Activated CD8-positive, alpha-beta memory T cell treated with anti-CD3 and anti-CD28 coated beads for 36 hours (primary cell): ENCODE results near the gene MATR3. TPM values are rescaled to one million over a fixed set of nuclear protein-coding genes. Genes with fewer than 3 reads are reported as not detected.

Source experiments
- CTCF ChIA-PET: fragments of 350-600 bp; sonication (Branson Sonifier 250); formaldehyde crosslinking; loops from one replicate; lab custom pipeline; 2021; ENCODE audit warnings: antibody characterized with exemption; lab: Charles Lee
- POLR2A ChIA-PET: fragments of 350-600 bp; sonication (Branson Sonifier 250); formaldehyde crosslinking; loops from one replicate; lab custom pipeline; 2021; ENCODE audit warnings: antibody characterized with exemption; lab: Charles Lee
- total RNA-seq, 2 experiments: library from RNA; stranded (reverse); gene quantifications; one replicate each; pipeline ENCODE4 v1.2.3, GENCODE V29; 2021

The MATR3 gene
- total RNA-seq, 2 experiments from 2014 or later, result 170 to 210 TPM

GRCh38 chr5:139287890-139288635 lies 5.5 kb upstream of the MATR3 start:
- CTCF ChIA-PET, result interaction anchor here (0.6 to 1.7 kb wide), 4 partner anchors 12 to 15 kb away, joined by 3 to 5 read pairs (median 3); no protein-coding TSS in a partner anchor
- POLR2A ChIA-PET, result interaction anchor here (0.9 to 2.1 kb wide), 2 partner anchors 12 to 229 kb away, joined by 3 to 8 read pairs; no protein-coding TSS in a partner anchor

GRCh38 chr5:139291051-139291450 lies 2.5 kb upstream of the MATR3 start:
- ChIA-PET POLR2A (interaction anchor here (0.6 to 1.6 kb wide), 3 partner anchors 14 to 261 kb away, joined by 3 to 7 read pairs (median 5); no protein-coding TSS in a partner anchor), CTCF (interaction anchor here (0.8 to 1.0 kb wide), 2 partner anchors 12 to 15 kb away, joined by 3 read pairs; no protein-coding TSS in a partner anchor)

- POLR2A ChIA-PET, result interaction anchor here (0.7 to 2.3 kb wide), 11 partner anchors 11 to 640 kb away, joined by 3 to 20 read pairs (median 5); partner anchors contain the start of gene PAIP2
- CTCF ChIA-PET, result interaction anchor here (0.6 to 2.5 kb wide), 11 partner anchors 11 to 714 kb away, joined by 3 to 13 read pairs (median 6); partner anchors contain the start of gene PAIP2
Observed at GRCh38 chr5:139293202-139293506, 386 bp upstream of the MATR3 start.

GRCh38 chr5:139294374-139295165 lies 1.0 kb downstream of the MATR3 start:
- POLR2A ChIA-PET, result interaction anchor here (0.8 to 2.3 kb wide), 12 partner anchors 10 to 729 kb away, joined by 3 to 20 read pairs (median 6); partner anchors contain the start of genes DNAJC18 and PAIP2

GRCh38 chr5:139295346-139296057 lies 2.0 kb downstream of the MATR3 start:
- CTCF ChIA-PET, result interaction anchor here (1.2 kb wide), 1 partner anchor 22 kb away, joined by 3 read pairs; no protein-coding TSS in a partner anchor
- POLR2A ChIA-PET, result interaction anchor here (0.5 to 1.8 kb wide), 2 partner anchors 19 to 23 kb away, joined by 3 to 10 read pairs; no protein-coding TSS in a partner anchor

More at GRCh38 chr5:139294374-139295165, 1.0 kb downstream of the MATR3 start:
- CTCF ChIA-PET, result interaction anchor here (0.6 to 2.5 kb wide), 6 partner anchors 10 to 46 kb away, joined by 3 to 13 read pairs (median 6); partner anchors contain the start of gene PAIP2

- CTCF ChIA-PET, result interaction anchor here (1.2 kb wide), 1 partner anchor 22 kb away, joined by 3 read pairs; no protein-coding TSS in a partner anchor
- POLR2A ChIA-PET, result interaction anchor here (1.6 kb wide), 1 partner anchor 11 kb away, joined by 5 read pairs; no protein-coding TSS in a partner anchor
Observed at GRCh38 chr5:139296198-139296597, 2.7 kb downstream of the MATR3 start.

GRCh38 chr5:139296862-139297326 lies 3.4 kb downstream of the MATR3 start:
- POLR2A ChIA-PET, result interaction anchor here (1.1 to 1.6 kb wide), 2 partner anchors 10 to 24 kb away, joined by 4 to 5 read pairs; no protein-coding TSS in a partner anchor

GRCh38 chr5:139297439-139298133 lies 4.0 kb downstream of the MATR3 start:
- ChIA-PET POLR2A (interaction anchor here (1.1 to 1.6 kb wide), 2 partner anchors 9 to 25 kb away, joined by 4 to 5 read pairs; no protein-coding TSS in a partner anchor), CTCF (no interaction called here)

More at GRCh38 chr5:139296862-139297326, 3.4 kb downstream of the MATR3 start:
- CTCF ChIA-PET, result interaction anchor here (0.6 to 1.2 kb wide), 2 partner anchors 23 to 46 kb away, joined by 3 to 4 read pairs; no protein-coding TSS in a partner anchor

GRCh38 chr5:139298242-139298641 lies 4.7 kb downstream of the MATR3 start:
- ChIA-PET CTCF (no interaction called here), POLR2A (interaction anchor here (1.1 kb wide), 1 partner anchor 26 kb away, joined by 4 read pairs; no protein-coding TSS in a partner anchor)

GRCh38 chr5:139299486-139299885 lies 5.9 kb downstream of the MATR3 start:
- POLR2A ChIA-PET, result interaction anchor here (1.5 to 2.2 kb wide), 2 partner anchors 42 to 92 kb away, joined by 3 to 5 read pairs; partner anchors contain the start of gene PAIP2
- CTCF ChIA-PET, result no interaction called here

GRCh38 chr5:139301808-139302499 lies 8.4 kb downstream of the MATR3 start:
- CTCF ChIA-PET, result no interaction called here
- POLR2A ChIA-PET, result no interaction called here

GRCh38 chr5:139304391-139305324 lies 11.1 kb downstream of the MATR3 start:
- CTCF ChIA-PET, result interaction anchor here (0.6 to 2.4 kb wide), 3 partner anchors 11 to 153 kb away, joined by 4 to 7 read pairs (median 4); partner anchors contain the start of genes MATR3 and PAIP2
- POLR2A ChIA-PET, result interaction anchor here (0.7 to 2.7 kb wide), 3 partner anchors 11 to 37 kb away, joined by 3 to 16 read pairs (median 5); partner anchors contain the start of genes MATR3 and PAIP2

- ChIA-PET POLR2A (interaction anchor here (1.1 to 1.8 kb wide), 2 partner anchors 9 to 12 kb away, joined by 5 to 7 read pairs; partner anchors contain the start of gene MATR3), CTCF (interaction anchor here (1.7 kb wide), 1 partner anchor 12 kb away, joined by 7 read pairs; the partner anchor contains the start of gene MATR3)
Observed at GRCh38 chr5:139306197-139306596, 12.7 kb downstream of the MATR3 start.

- ChIA-PET CTCF (interaction anchor here (1.0 to 1.7 kb wide), 2 partner anchors 13 to 16 kb away, joined by 4 to 7 read pairs; partner anchors contain the start of gene MATR3), POLR2A (interaction anchor here (0.6 to 1.8 kb wide), 3 partner anchors 10 to 15 kb away, joined by 5 to 7 read pairs (median 7); partner anchors contain the start of gene MATR3)
Observed at GRCh38 chr5:139306628-139307379, 13.3 kb downstream of the MATR3 start.
